H9 (cell line): ENCODE measurements around the gene EXPH5. TPM values are rescaled to one million over a fixed set of nuclear protein-coding genes. Genes with fewer than 3 reads are reported as not detected.

Source experiments
- DNase-seq: peaks from one replicate; pipeline ENCODE4 v3.0.0-alpha.2; 2017
- H2AFZ ChIP-seq: one replicate; pipeline ENCODE4 v1.6.1; 2013; ENCODE audit warnings: mild to moderate bottlenecking, low read length, control low read depth, moderate library complexity
- H2AK5ac ChIP-seq: 2 replicates; pipeline ENCODE4 v1.6.1; 2013; ENCODE audit warnings: low read length, control low read depth, mixed read lengths; ENCODE audit not compliant: insufficient read length
- H2BK120ac ChIP-seq: one replicate; pipeline ENCODE4 v1.6.1; 2013; ENCODE audit warnings: low read depth, mild to moderate bottlenecking, low read length, control low read depth, inconsistent platforms; ENCODE audit not compliant: poor library complexity, severe bottlenecking
- H2BK12ac ChIP-seq: 2 replicates; pipeline ENCODE4 v1.6.1; 2013; ENCODE audit warnings: low read length, control low read depth, mixed read lengths, low read depth; ENCODE audit not compliant: insufficient read length
- H2BK15ac ChIP-seq: 2 replicates; pipeline ENCODE4 v1.6.1; 2013; ENCODE audit warnings: low read depth, low read length, control low read depth
- H2BK20ac ChIP-seq: one replicate; pipeline ENCODE4 v1.6.1; 2013; ENCODE audit warnings: low read depth, mild to moderate bottlenecking, low read length, control low read depth, inconsistent platforms; ENCODE audit not compliant: poor library complexity, severe bottlenecking
- H2BK5ac ChIP-seq: 2 replicates; pipeline ENCODE4 v1.6.1; 2013; ENCODE audit warnings: low read length, control low read depth, mixed read lengths; ENCODE audit not compliant: insufficient read length
- H3K14ac ChIP-seq: 2 replicates; pipeline ENCODE4 v1.6.1; 2013; ENCODE audit warnings: low read length, control low read depth; ENCODE audit not compliant: insufficient read depth
- H3K18ac ChIP-seq: 2 replicates; pipeline ENCODE4 v1.6.1; 2013; ENCODE audit warnings: low read depth, mild to moderate bottlenecking, mixed read lengths, low read length, control low read depth; ENCODE audit not compliant: insufficient read length
- H3K23ac ChIP-seq: 2 replicates; pipeline ENCODE4 v1.6.1; 2013; ENCODE audit warnings: low read length, control low read depth, mixed read lengths, low read depth; ENCODE audit not compliant: insufficient read length
- H3K23me2 ChIP-seq: 2 replicates; pipeline ENCODE4 v1.6.1; 2013; ENCODE audit warnings: low read depth, mild to moderate bottlenecking, mixed read lengths, low read length, control low read depth; ENCODE audit not compliant: insufficient read length, poor library complexity, severe bottlenecking
- H3K27ac ChIP-seq: 2 replicates; pipeline ENCODE4 v1.5.1; 2013; ENCODE audit warnings: low read length, control low read depth, mixed read lengths, low read depth; ENCODE audit not compliant: insufficient read length
- H3K27me3 ChIP-seq: 2 replicates; pipeline ENCODE4 v1.6.1; 2013; ENCODE audit warnings: low read length, control low read depth, inconsistent platforms; ENCODE audit not compliant: insufficient read depth
- H3K4ac ChIP-seq: 2 replicates; pipeline ENCODE4 v1.6.1; 2013; ENCODE audit warnings: low read depth, mild to moderate bottlenecking, control low read depth, inconsistent platforms, low read length, moderate library complexity
- H3K4me1 ChIP-seq: 2 replicates; pipeline ENCODE4 v1.6.1; 2013; ENCODE audit warnings: low read length, control low read depth, inconsistent platforms; ENCODE audit not compliant: insufficient read depth
- H3K4me2 ChIP-seq: 2 replicates; pipeline ENCODE4 v1.6.1; 2013; ENCODE audit warnings: low read length, control low read depth, mixed read lengths; ENCODE audit not compliant: insufficient read length, insufficient read depth
- H3K56ac ChIP-seq: 2 replicates; pipeline ENCODE4 v1.6.1; 2013; ENCODE audit warnings: low read depth, mild to moderate bottlenecking, mixed read lengths, low read length, control low read depth; ENCODE audit not compliant: insufficient read length
- H3K79me1 ChIP-seq: 2 replicates; pipeline ENCODE4 v1.6.1; 2013; ENCODE audit warnings: low read depth, mild to moderate bottlenecking, moderate library complexity, low read length, control low read depth, inconsistent platforms; ENCODE audit not compliant: insufficient read depth, poor library complexity, severe bottlenecking
- H3K79me2 ChIP-seq: 2 replicates; pipeline ENCODE4 v1.6.1; 2013; ENCODE audit warnings: low read length, control low read depth, inconsistent platforms; ENCODE audit not compliant: insufficient read depth
- H3K9ac ChIP-seq: 2 replicates; pipeline ENCODE4 v1.6.1; 2013; ENCODE audit warnings: low read length, control low read depth, mixed read lengths; ENCODE audit not compliant: insufficient read length; ENCODE audit errors: extremely low read depth
- H3K9me3 ChIP-seq: one replicate; pipeline ENCODE4 v1.6.1; 2013; ENCODE audit warnings: low read depth, low read length, inconsistent platforms; ENCODE audit not compliant: control insufficient read depth
- H3T11ph ChIP-seq: one replicate; pipeline ENCODE4 v1.6.1; 2013; ENCODE audit warnings: mild to moderate bottlenecking, low read length, control low read depth, inconsistent platforms
- H4K20me1 ChIP-seq: one replicate; pipeline ENCODE4 v1.6.1; 2013; ENCODE audit not compliant: control insufficient read depth, insufficient read length, insufficient read depth
- H4K5ac ChIP-seq: 2 replicates; pipeline ENCODE4 v1.6.1; 2013; ENCODE audit warnings: low read depth, mild to moderate bottlenecking, mixed read lengths, low read length, control low read depth; ENCODE audit not compliant: insufficient read length
- H4K8ac ChIP-seq: replicated peaks from 2 replicates; pipeline ENCODE4 v1.6.1; 2013; ENCODE audit warnings: low read length, control low read depth, mixed read lengths, low read depth; ENCODE audit not compliant: insufficient read length
- H4K91ac ChIP-seq: 2 replicates; pipeline ENCODE4 v1.6.1; 2013; ENCODE audit warnings: low read depth, mild to moderate bottlenecking, moderate library complexity, mixed read lengths, low read length, control low read depth; ENCODE audit not compliant: insufficient read length
- H3K27ac Mint-ChIP-seq, 3 experiments: 2 replicates in 2 of 3; 3 replicates in 1 of 3; pipeline ENCODE4 v1.8.0; 2020 to 2021; ENCODE audit warnings: mixed read lengths in 3 of 3, mild to moderate bottlenecking in 1 of 3, moderate library complexity in 1 of 3
- H3K27me3 Mint-ChIP-seq: 2 replicates; pipeline ENCODE4 v1.8.0; 2021; ENCODE audit warnings: low read depth, mild to moderate bottlenecking, moderate library complexity, mixed read lengths
- H3K36me3 Mint-ChIP-seq, 3 experiments: 2 replicates in 2 of 3; 3 replicates in 1 of 3; pipeline ENCODE4 v1.8.0; 2020 to 2021; ENCODE audit warnings: low read depth in 3 of 3, mixed read lengths in 3 of 3; ENCODE audit not compliant: insufficient read depth in 1 of 3
- H3K4me1 Mint-ChIP-seq, 2 experiments: 2 replicates each; pipeline ENCODE4 v1.8.0; 2020; ENCODE audit warnings: mixed read lengths in 2 of 2
- H3K4me3 Mint-ChIP-seq, 2 experiments: 2 replicates in 1 of 2; 3 replicates in 1 of 2; pipeline ENCODE4 v1.8.0; 2020 to 2021; ENCODE audit warnings: mild to moderate bottlenecking in 2 of 2, mixed read lengths in 2 of 2, moderate library complexity in 1 of 2
- H3K9me3 Mint-ChIP-seq, 2 experiments: 2 replicates in 1 of 2; 3 replicates in 1 of 2; pipeline ENCODE4 v1.8.0; 2020; ENCODE audit warnings: mild to moderate bottlenecking in 2 of 2, mixed read lengths in 2 of 2, moderate library complexity in 1 of 2
- CTCF ChIP-seq: fragments of 200-600 bp; sonication (generic); conservative IDR thresholded peaks from 3 replicates; pipeline ENCODE4 v1.8.0; 2021; ENCODE audit warnings: antibody characterized with exemption, mild to moderate bottlenecking
- WGBS: extraction: QIAGEN DNeasy Blood & Tissue Kit; methylation state at CpG from one replicate; pipeline ENCODE4 v1.1.7; 2013; ENCODE audit warnings: missing lambda C conversion rate, low lambda C conversion rate, mixed read lengths; ENCODE audit not compliant: insufficient read length; ENCODE audit errors: extremely low coverage; 5-methylcytosine and 5-hydroxymethylcytosine counted together
- total RNA-seq: library from RNA; stranded (reverse); gene quantifications from 2 replicates; pipeline ENCODE4 v1.2.1, GENCODE V29; 2021

EXPH5 gene
- total RNA-seq, 1 experiment from 2014 or later = 3.1 TPM

GRCh38 chr11:108511851-108512474 lies 81.6 kb downstream of the EXPH5 start:
- Histone ChIP-seq H3K79me2 (no peaks in the 10 kb centered on the region), H3K14ac (no peak overlapping the region), H4K20me1 (no peaks in the 10 kb centered on the region), H3K9me3 (peaks cover 10% of the 10 kb centered on the region), H3K4me2 (no peak overlapping the region), H2BK20ac (no peak overlapping the region), H3K9ac (no peak overlapping the region), H2BK12ac (no peak overlapping the region), H2BK15ac (no peak overlapping the region), H4K91ac (no peak overlapping the region), H3K27me3 (no peaks in the 10 kb centered on the region), H2BK5ac (no peak overlapping the region), H3K23me2 (no peaks in the 10 kb centered on the region), H2AFZ (no peak overlapping the region), H3K4ac (no peak overlapping the region), H3K18ac (no peak overlapping the region), H3K79me1 (no peaks in the 10 kb centered on the region), H3T11ph (no peak overlapping the region), H2BK120ac (no peak overlapping the region), H4K8ac (no peak overlapping the region), H3K4me1 (no peaks in the 10 kb centered on the region), H3K56ac (no peak overlapping the region), H4K5ac (no peak overlapping the region), H3K23ac (no peak overlapping the region), H3K27ac (no peak overlapping the region), H2AK5ac (no peak overlapping the region)
- DNase-seq = no peak
- no peak for TF ChIP-seq CTCF
- Mint-ChIP-seq H3K36me3 (peaks cover 10 to 46% (median 17%) of the 10 kb centered on the region in 3 experiments; a peak in 6 of 7 replicates), H3K27ac (no peak overlapping the region), H3K27me3 (no peaks in the 10 kb centered on the region), H3K9me3 (peaks cover 2 to 3% of the 10 kb centered on the region in 2 experiments; a peak in 3 of 5 replicates), H3K4me1 (no peaks in the 10 kb centered on the region), H3K4me3 (no peak overlapping the region)
- no CpG with 5 or more reads among the region's 2 CpGs for WGBS
